Lower leg skin (tissue), 3 donors: Measurements from ENCODE around the gene NOP53.

Source experiments
- POLR2A ChIP-seq, 2 donors: fragments of 450-650 bp; IDR thresholded peaks; one replicate each; pipeline ENCODE4 v1.6.1; 2016 to 2017; ENCODE audit warnings: antibody characterized with exemption in 2 of 2, mild to moderate bottlenecking in 1 of 2, moderate library complexity in 1 of 2
- TF ChIP-seq, protein P1 (sequence below), 3 donors: fragments of 450-650 bp; IDR thresholded peaks; one replicate each; pipeline ENCODE4 v1.5.1; 2016; ENCODE audit warnings: antibody characterized with exemption in 3 of 3, mild to moderate bottlenecking in 3 of 3, moderate library complexity in 2 of 3

DNA sequence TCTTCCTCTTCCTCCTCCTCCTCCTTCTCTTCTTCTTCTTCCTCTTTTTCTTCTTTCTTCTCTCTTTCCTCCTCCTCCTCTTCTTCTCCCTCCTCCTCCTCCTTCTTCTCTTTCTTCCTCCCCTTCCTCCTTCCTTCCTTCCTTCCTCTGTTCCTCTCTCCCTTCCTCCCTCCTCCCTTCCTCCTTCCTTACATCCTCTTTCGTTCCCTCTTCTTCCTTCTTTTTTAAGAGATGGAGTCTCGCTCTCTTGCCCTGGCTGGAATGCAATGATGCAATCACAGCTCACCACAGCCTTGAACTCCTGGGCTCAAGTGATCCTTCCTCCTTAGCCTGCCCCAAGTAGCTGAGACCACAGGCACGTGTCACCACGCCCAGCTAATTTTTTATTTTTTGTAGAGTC, 18.9 kb upstream of the NOP53 start:
- TF ChIP-seq, protein P1, sequence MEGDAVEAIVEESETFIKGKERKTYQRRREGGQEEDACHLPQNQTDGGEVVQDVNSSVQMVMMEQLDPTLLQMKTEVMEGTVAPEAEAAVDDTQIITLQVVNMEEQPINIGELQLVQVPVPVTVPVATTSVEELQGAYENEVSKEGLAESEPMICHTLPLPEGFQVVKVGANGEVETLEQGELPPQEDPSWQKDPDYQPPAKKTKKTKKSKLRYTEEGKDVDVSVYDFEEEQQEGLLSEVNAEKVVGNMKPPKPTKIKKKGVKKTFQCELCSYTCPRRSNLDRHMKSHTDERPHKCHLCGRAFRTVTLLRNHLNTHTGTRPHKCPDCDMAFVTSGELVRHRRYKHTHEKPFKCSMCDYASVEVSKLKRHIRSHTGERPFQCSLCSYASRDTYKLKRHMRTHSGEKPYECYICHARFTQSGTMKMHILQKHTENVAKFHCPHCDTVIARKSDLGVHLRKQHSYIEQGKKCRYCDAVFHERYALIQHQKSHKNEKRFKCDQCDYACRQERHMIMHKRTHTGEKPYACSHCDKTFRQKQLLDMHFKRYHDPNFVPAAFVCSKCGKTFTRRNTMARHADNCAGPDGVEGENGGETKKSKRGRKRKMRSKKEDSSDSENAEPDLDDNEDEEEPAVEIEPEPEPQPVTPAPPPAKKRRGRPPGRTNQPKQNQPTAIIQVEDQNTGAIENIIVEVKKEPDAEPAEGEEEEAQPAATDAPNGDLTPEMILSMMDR (IDR thresholded peaks at IDR 0.05): no peak
- TF ChIP-seq POLR2A (IDR thresholded peaks at IDR 0.05): no peak
